Midbrain (tissue), 1 donor: ENCODE data around the gene LDLRAD4.

ENCODE experiments used
- DNase-seq: peaks from one replicate; lab custom pipeline; 2025; lab: John Stamatoyannopoulos, UW

Gene LDLRAD4

GRCh38 chr18:13265911-13266217 is 47.3 kb downstream of the LDLRAD4 start:
- no peak for DNase-seq

GRCh38 chr18:13266218-13267100 is 47.9 kb downstream of the LDLRAD4 start:
- no peak for DNase-seq

GRCh38 chr18:13267431-13267873 is 48.9 kb downstream of the LDLRAD4 start:
- no peak for DNase-seq

- DNase-seq: peak; percentile 48
Observed at GRCh38 chr18:13268158-13269012, 49.8 kb downstream of the LDLRAD4 start.

- DNase-seq: no peak
Observed at GRCh38 chr18:13269013-13269280, 50.4 kb downstream of the LDLRAD4 start.

GRCh38 chr18:13269521-13270011 is 51.0 kb downstream of the LDLRAD4 start:
- no peak for DNase-seq

GRCh38 chr18:13270279-13270855 is 51.8 kb downstream of the LDLRAD4 start:
- DNase-seq: no peak

GRCh38 chr18:13271302-13271911 is 52.8 kb downstream of the LDLRAD4 start:
- no peak for DNase-seq

GRCh38 chr18:13272416-13272815 is 53.9 kb downstream of the LDLRAD4 start:
- DNase-seq: no peak

- no peak for DNase-seq
Observed at GRCh38 chr18:13273800-13274199, 55.2 kb downstream of the LDLRAD4 start.

- DNase-seq: no peak
Observed at GRCh38 chr18:13275075-13275474, 56.5 kb downstream of the LDLRAD4 start.

GRCh38 chr18:13276530-13277520 is 58.3 kb downstream of the LDLRAD4 start:
- DNase-seq: no peak

- DNase-seq: no peak
Observed at GRCh38 chr18:13278062-13278630, 59.6 kb downstream of the LDLRAD4 start.

- no peak for DNase-seq
Observed at GRCh38 chr18:13279181-13280069, 60.9 kb downstream of the LDLRAD4 start.

- no peak for DNase-seq
Observed at GRCh38 chr18:13280070-13280795, 61.7 kb downstream of the LDLRAD4 start.

GRCh38 chr18:13281406-13281805 is 62.8 kb downstream of the LDLRAD4 start:
- DNase-seq: no peak

GRCh38 chr18:13283746-13284145 is 65.2 kb downstream of the LDLRAD4 start:
- no peak for DNase-seq

- DNase-seq: no peak
Observed at GRCh38 chr18:13284330-13285027, 65.9 kb downstream of the LDLRAD4 start.
